Measurements from ENCODE around the gene TBC1D22B.
"Not testable (repeated sequence)": the region's sequence is repeated elsewhere in the genome, so short reads cannot be mapped to it uniquely, and the experiment has no call there.

Gene TBC1D22B

GRCh38 chr6:37324131-37325033, 66.8 kb downstream of the TBC1D22B start:
- no peak for DNase-seq

- not testable (repeated sequence) for DNase-seq
Measured at GRCh38 chr6:37330345-37330744, 72.8 kb downstream of the TBC1D22B start.

GRCh38 chr6:37331047-37331446, 73.5 kb downstream of the TBC1D22B start:
- no peak for DNase-seq

GRCh38 chr6:37332894-37333293, 75.3 kb downstream of the TBC1D22B start:
- no peak for DNase-seq

- DNase-seq = no peak
Measured at GRCh38 chr6:37334047-37334446, 76.5 kb downstream of the TBC1D22B start.

- not testable (repeated sequence) for DNase-seq
Measured at GRCh38 chr6:37338317-37338716, 80.7 kb downstream of the TBC1D22B start.

- no peak for DNase-seq
Measured at GRCh38 chr6:37338745-37339255, 81.2 kb downstream of the TBC1D22B start.

GRCh38 chr6:37339741-37340638, 82.4 kb downstream of the TBC1D22B start:
- DNase-seq = no peak

GRCh38 chr6:37340639-37340943, 83.0 kb downstream of the TBC1D22B start:
- DNase-seq = no peak

- DNase-seq = no peak
Measured at GRCh38 chr6:37343248-37343647, 85.7 kb downstream of the TBC1D22B start.

- no peak for DNase-seq
Measured at GRCh38 chr6:37344308-37344707, 86.7 kb downstream of the TBC1D22B start.

- DNase-seq = not testable (repeated sequence)
Measured at GRCh38 chr6:37345804-37346203, 88.2 kb downstream of the TBC1D22B start.

- DNase-seq = no peak
Measured at GRCh38 chr6:37347177-37347576, 89.6 kb downstream of the TBC1D22B start.

GRCh38 chr6:37347670-37348111, 90.1 kb downstream of the TBC1D22B start:
- DNase-seq = no peak

GRCh38 chr6:37351027-37351426, 93.5 kb downstream of the TBC1D22B start:
- DNase-seq = no peak

GRCh38 chr6:37352384-37352783, 94.8 kb downstream of the TBC1D22B start:
- no peak for DNase-seq

GRCh38 chr6:37353761-37354525, 96.4 kb downstream of the TBC1D22B start, which contains the start of gene RNF8:
TSS of gene RNF8 (plus strand) at chr6:37353983. CDS start at chr6:37354165, 182 bp downstream.
- DNase-seq = peak; percentile 88

- DNase-seq = peak; percentile 37
Measured at GRCh38 chr6:37354526-37355384, 97.2 kb downstream of the TBC1D22B start.

GRCh38 chr6:37357288-37357687, 99.7 kb downstream of the TBC1D22B start:
- no peak for DNase-seq

- no peak for DNase-seq
Measured at GRCh38 chr6:37357860-37358259, 100.3 kb downstream of the TBC1D22B start.

GRCh38 chr6:37359039-37359438, 101.5 kb downstream of the TBC1D22B start:
- DNase-seq = no peak
